GM12878 (cell line): Measurements from ENCODE around the gene VWA8. TPM values are rescaled to one million over a fixed set of nuclear protein-coding genes. Genes with fewer than 3 reads are reported as not detected.

ENCODE experiments used
- ASH2L ChIP-seq: fragments of 300-600, 200-600 bp; sonication (generic); IDR thresholded peaks from 2 replicates; pipeline ENCODE4 v1.6.1; 2017; ENCODE audit warnings: low read depth, mild to moderate bottlenecking, borderline replicate concordance
- ATF3 ChIP-seq: IDR thresholded peaks from 2 replicates; pipeline ENCODE4 v1.6.1; 2011; ENCODE audit warnings: low read depth, mild to moderate bottlenecking, low read length, moderate library complexity, borderline replicate concordance; ENCODE audit errors: extremely low read depth
- EP300 ChIP-seq, 2 experiments: fragments of 150-350 bp in 1 of 2; IDR thresholded peaks; 2 replicates each; pipeline ENCODE4 v1.6.1; 2011 to 2012; ENCODE audit warnings: low read depth in 2 of 2, low read length in 2 of 2, borderline replicate concordance in 1 of 2, improper control_type of control experiment in 1 of 2, inconsistent platforms in 1 of 2; ENCODE audit not compliant: control insufficient read depth in 1 of 2
- FOXM1 ChIP-seq: IDR thresholded peaks from 2 replicates; pipeline ENCODE4 v1.6.1; 2012; ENCODE audit warnings: low read depth, mild to moderate bottlenecking, inconsistent platforms, low read length, moderate library complexity
- IKZF1 ChIP-seq: fragments of 450-650 bp; conservative IDR thresholded peaks from 2 replicates; pipeline ENCODE4 v1.6.1; 2017; ENCODE audit warnings: antibody characterized with exemption, mild to moderate bottlenecking
- MYB ChIP-seq: fragments of 150-350 bp; IDR thresholded peaks from 2 replicates; pipeline ENCODE4 v1.6.1; 2014; ENCODE audit warnings: mild to moderate bottlenecking, low read depth, low read length, borderline replicate concordance
- POLR2A ChIP-seq: IDR thresholded peaks from 2 replicates; pipeline ENCODE4 v1.6.1; 2011; ENCODE audit warnings: low read depth, mild to moderate bottlenecking, low read length
- PRDM15 ChIP-seq: fragments of 450-650 bp; formaldehyde crosslinking; IDR thresholded peaks from 2 replicates; pipeline ENCODE4 v1.4.0; 2020; ENCODE audit warnings: mild to moderate bottlenecking, moderate library complexity
- RELA ChIP-seq: fragments of 450-650 bp; IDR thresholded peaks from 2 replicates; pipeline ENCODE4 v1.8.0; 2014; ENCODE audit warnings: borderline replicate concordance; ENCODE audit not compliant: partially characterized antibody
- SMARCA5 ChIP-seq: fragments of 450-650 bp; IDR thresholded peaks from 2 replicates; pipeline ENCODE4 v1.6.1; 2017; ENCODE audit warnings: mild to moderate bottlenecking
- SREBF2 ChIP-seq: IDR thresholded peaks from 2 replicates; pipeline ENCODE4 v1.6.1; 2012; ENCODE audit warnings: mild to moderate bottlenecking, low read length
- SUPT20H ChIP-seq: IDR thresholded peaks from 2 replicates; pipeline ENCODE4 v1.6.1; 2011; ENCODE audit warnings: low read depth, mild to moderate bottlenecking, low read length, moderate library complexity, borderline replicate concordance; ENCODE audit not compliant: control insufficient read depth
- TAF1 ChIP-seq: IDR thresholded peaks from 2 replicates; pipeline ENCODE4 v1.6.1; 2011; ENCODE audit warnings: mild to moderate bottlenecking, low read depth, low read length, borderline replicate concordance
- ZNF274 ChIP-seq: IDR thresholded peaks from one replicate; pipeline ENCODE4 v1.8.0; 2011; ENCODE audit not compliant: insufficient read length, insufficient read depth
- polyA plus RNA-seq, 11 experiments: library from polyadenylated mRNA; depleted of rRNA in 4 of 11; unstranded in 6 of 11; stranded (reverse) in 5 of 11; fragments of >200 nt; fragmentation: Nextera tagmentation in 4 of 11; fragmentation: Illumina TruSeq in 1 of 11; extraction: Ambion mirVana in 4 of 11; extraction: Trizol in 1 of 11; gene quantifications; 1 replicate in 1 of 11; 2 replicates in 10 of 11; pipeline versions ENCODE4 v1.2.1 to v1.2.3, GENCODE V29; 2011 to 2016; ENCODE audit warnings: inconsistent platforms in 2 of 11, missing spikeins in 2 of 11, low read depth in 1 of 11
- total RNA-seq, 4 experiments: library from RNA; depleted of rRNA in 3 of 4; stranded (reverse); fragments of >200 nt in 3 of 4; fragmentation: Illumina TruSeq in 1 of 4; extraction: Trizol in 1 of 4; gene quantifications; 2 replicates each; pipeline versions ENCODE4 v1.2.1 to v1.2.3, GENCODE V29; 2013 to 2021
- TF ChIP-seq, protein P1 (sequence below): IDR thresholded peaks from 2 replicates; pipeline ENCODE4 v1.6.1; 2012; ENCODE audit warnings: low read length, inconsistent platforms
- TF ChIP-seq, protein P2 (sequence below): fragments of 450-650 bp; formaldehyde crosslinking; IDR thresholded peaks from 2 replicates; pipeline ENCODE4 v1.5.0; 2022; ENCODE audit warnings: mild to moderate bottlenecking, missing genetic modification characterization
- TF ChIP-seq, protein P3 (sequence below): fragments of 450-650 bp; conservative IDR thresholded peaks from 2 replicates; pipeline ENCODE4 v1.6.1; 2017; ENCODE audit warnings: mild to moderate bottlenecking, moderate library complexity

The VWA8 gene
- total and polyA plus RNA-seq, 10 of the 15 experiments (the other 5 are each of a cell fraction or from before 2014, with no cell fraction given) = 3.0 to 21.8 (median 13.5) TPM

GRCh38 chr13:41960637-41961465 lies at the start of gene VWA8 (continued):
- no peak for TF ChIP-seq EP300 (IDR thresholded peaks at IDR 0.05; ENCODE audit: borderline replicate concordance in 1 of 2, control insufficient read depth in 1 of 2, low read depth in 2 of 2, low read length in 2 of 2)
- TF ChIP-seq MYB = no peak
- no peak for TF ChIP-seq SUPT20H
- no peak for TF ChIP-seq FOXM1
- TF ChIP-seq TAF1 = peak; percentile 91
- TF ChIP-seq SMARCA5 = 0 out of 2 replicates have a peak, but pooled peaks have one; percentile 42
- TF ChIP-seq ASH2L = peak; percentile 66; the same call in 1 of the 2 replicates
- 0 out of 2 replicates have a peak, but pooled peaks have one; percentile 30 for TF ChIP-seq SREBF2
- TF ChIP-seq, protein P1, sequence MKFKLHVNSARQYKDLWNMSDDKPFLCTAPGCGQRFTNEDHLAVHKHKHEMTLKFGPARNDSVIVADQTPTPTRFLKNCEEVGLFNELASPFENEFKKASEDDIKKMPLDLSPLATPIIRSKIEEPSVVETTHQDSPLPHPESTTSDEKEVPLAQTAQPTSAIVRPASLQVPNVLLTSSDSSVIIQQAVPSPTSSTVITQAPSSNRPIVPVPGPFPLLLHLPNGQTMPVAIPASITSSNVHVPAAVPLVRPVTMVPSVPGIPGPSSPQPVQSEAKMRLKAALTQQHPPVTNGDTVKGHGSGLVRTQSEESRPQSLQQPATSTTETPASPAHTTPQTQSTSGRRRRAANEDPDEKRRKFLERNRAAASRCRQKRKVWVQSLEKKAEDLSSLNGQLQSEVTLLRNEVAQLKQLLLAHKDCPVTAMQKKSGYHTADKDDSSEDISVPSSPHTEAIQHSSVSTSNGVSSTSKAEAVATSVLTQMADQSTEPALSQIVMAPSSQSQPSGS = no peak; the same call in 1 of the 2 replicates
- TF ChIP-seq IKZF1 = peak; percentile 89
- no peak for TF ChIP-seq ATF3
- TF ChIP-seq PRDM15 (CRISPR knock-in tag) = no peak
- TF ChIP-seq RELA = no peak
- peak; percentile 85 for TF ChIP-seq POLR2A
- TF ChIP-seq, protein P2, sequence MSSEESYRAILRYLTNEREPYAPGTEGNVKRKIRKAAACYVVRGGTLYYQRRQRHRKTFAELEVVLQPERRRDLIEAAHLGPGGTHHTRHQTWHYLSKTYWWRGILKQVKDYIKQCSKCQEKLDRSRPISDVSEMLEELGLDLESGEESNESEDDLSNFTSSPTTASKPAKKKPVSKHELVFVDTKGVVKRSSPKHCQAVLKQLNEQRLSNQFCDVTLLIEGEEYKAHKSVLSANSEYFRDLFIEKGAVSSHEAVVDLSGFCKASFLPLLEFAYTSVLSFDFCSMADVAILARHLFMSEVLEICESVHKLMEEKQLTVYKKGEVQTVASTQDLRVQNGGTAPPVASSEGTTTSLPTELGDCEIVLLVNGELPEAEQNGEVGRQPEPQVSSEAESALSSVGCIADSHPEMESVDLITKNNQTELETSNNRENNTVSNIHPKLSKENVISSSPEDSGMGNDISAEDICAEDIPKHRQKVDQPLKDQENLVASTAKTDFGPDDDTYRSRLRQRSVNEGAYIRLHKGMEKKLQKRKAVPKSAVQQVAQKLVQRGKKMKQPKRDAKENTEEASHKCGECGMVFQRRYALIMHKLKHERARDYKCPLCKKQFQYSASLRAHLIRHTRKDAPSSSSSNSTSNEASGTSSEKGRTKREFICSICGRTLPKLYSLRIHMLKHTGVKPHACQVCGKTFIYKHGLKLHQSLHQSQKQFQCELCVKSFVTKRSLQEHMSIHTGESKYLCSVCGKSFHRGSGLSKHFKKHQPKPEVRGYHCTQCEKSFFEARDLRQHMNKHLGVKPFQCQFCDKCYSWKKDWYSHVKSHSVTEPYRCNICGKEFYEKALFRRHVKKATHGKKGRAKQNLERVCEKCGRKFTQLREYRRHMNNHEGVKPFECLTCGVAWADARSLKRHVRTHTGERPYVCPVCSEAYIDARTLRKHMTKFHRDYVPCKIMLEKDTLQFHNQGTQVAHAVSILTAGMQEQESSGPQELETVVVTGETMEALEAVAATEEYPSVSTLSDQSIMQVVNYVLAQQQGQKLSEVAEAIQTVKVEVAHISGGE = peak; percentile 90
- TF ChIP-seq, protein P3, sequence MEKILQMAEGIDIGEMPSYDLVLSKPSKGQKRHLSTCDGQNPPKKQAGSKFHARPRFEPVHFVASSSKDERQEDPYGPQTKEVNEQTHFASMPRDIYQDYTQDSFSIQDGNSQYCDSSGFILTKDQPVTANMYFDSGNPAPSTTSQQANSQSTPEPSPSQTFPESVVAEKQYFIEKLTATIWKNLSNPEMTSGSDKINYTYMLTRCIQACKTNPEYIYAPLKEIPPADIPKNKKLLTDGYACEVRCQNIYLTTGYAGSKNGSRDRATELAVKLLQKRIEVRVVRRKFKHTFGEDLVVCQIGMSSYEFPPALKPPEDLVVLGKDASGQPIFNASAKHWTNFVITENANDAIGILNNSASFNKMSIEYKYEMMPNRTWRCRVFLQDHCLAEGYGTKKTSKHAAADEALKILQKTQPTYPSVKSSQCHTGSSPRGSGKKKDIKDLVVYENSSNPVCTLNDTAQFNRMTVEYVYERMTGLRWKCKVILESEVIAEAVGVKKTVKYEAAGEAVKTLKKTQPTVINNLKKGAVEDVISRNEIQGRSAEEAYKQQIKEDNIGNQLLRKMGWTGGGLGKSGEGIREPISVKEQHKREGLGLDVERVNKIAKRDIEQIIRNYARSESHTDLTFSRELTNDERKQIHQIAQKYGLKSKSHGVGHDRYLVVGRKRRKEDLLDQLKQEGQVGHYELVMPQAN = peak; percentile 67; the same call in 1 of the 2 replicates
- TF ChIP-seq ZNF274 = no peak
